ENCODE data around the gene PLEKHH3.
A peak's percentile ranks its signal among the peaks of the same experiment; 100 is the strongest.
"Not testable (repeated sequence)": the region's sequence is repeated elsewhere in the genome, so short reads cannot be mapped to it uniquely, and the experiment has no call there.

Gene PLEKHH3

GRCh38 chr17:42669977-42670788 is 6.6 kb downstream of the PLEKHH3 start:
- DNase-seq = no peak

- DNase-seq = no peak
Measured at GRCh38 chr17:42669705-42669976, 7.2 kb downstream of the PLEKHH3 start.

- peak in 1 of 2 experiments; percentile 17 for DNase-seq
Measured at GRCh38 chr17:42667088-42667951, 9.5 kb downstream of the PLEKHH3 start.

GRCh38 chr17:42666126-42666525 is 10.7 kb downstream of the PLEKHH3 start:
- DNase-seq = not testable (repeated sequence)

- no peak for DNase-seq
Measured at GRCh38 chr17:42665581-42666001, 11.2 kb downstream of the PLEKHH3 start.

DNA sequence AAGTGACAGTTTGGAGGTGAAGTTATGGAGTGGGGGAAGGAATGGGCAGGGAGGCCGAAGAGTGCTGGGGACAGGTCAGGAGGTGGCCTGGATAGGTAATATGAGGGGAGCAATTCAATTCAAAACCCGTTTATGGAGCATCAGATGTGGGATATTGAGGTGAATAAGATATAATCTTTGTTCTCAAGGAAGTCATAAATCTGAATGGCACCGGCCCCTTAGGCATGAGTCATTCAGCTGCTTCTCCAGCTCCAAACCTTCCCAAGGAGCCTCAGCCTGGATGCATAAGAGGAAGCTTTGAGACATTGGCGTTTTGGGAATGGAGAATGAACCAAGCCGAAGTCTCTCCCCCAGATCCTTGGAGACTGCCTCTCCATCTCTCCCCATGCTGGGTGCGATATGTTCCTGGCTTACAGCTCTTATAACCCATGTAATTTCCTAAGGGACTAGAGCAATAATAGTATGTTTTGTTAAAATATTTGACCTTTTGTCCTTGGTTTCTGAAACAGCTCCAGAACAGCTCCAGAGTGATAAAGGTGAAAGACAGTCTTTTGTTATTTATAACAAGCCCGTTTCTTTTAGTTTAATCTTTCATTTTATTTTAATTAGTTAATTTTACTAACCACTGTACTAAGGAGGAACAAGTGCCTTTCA is 16.0 kb downstream of the PLEKHH3 start:
- no peak for DNase-seq

- not testable (repeated sequence) for DNase-seq
Measured at GRCh38 chr17:42659932-42660274, 16.9 kb downstream of the PLEKHH3 start.

DNA sequence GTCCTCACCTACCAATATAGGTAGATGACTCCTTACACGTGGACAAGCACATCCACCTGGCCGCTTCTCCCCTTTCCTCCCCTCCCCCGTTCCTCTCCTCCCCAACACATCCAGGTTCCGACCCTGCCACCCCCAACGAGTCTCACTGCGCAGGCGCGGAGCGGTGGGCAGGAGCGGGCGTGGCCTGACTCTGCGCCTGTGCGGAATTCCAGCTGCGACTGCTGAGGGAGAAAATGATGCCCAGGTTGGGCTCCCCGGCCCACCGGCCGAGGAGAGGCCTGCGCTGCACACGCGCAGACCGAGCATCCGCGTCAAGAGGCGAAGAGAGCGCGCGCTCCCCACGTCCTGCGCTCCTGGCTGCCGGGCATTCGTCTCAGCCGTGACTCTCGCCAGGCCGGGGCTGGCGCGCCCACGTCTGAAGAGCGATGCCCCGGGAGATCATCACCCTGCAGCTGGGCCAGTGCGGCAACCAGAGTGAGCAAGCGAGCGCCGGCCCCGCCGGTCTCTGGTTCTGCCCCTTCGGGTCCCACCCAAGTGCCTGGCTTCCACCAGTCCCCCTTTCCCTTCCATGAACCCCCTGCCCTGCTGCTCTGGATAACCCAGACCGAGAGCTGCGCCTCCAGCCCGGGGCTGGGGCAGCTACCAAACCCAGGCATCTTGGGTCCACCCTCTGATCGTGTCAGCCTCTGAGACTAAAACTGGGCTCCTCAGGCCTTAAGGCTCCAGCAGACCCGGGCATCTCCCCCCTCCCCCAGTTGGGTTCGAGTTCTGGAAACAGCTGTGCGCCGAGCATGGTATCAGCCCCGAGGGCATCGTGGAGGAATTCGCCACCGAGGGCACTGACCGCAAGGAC is 17.5 kb downstream of the PLEKHH3 start, which contains the start of gene TUBG2:
Gene TUBG2, plus strand, starts transcription at position 206 of the 853 bp plus-strand sequence. Its CDS starts 220 bp downstream, at position 426.
- DNase-seq = peak; percentile 91 to 93

GRCh38 chr17:42657824-42658588 is 18.8 kb downstream of the PLEKHH3 start:
- no peak for DNase-seq

DNA sequence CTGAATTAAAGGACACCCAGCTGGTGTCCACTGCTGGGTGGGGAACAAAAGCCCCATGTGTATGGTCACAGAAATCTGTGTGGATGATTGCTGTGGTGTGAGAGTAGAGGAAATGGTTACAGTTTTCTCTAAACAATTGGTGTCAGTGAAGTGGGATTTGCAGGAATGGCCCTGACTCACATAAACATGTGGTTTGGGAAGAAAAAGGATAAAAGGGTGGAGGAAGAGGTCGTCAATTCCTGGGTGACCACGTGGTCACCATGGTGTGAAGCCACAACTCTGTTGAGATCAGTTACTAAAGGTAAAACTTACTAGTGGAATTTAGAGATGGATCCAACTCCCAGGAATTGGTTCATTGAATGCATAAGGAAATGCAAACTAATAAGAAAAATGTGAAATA is 21.3 kb downstream of the PLEKHH3 start:
- no peak for DNase-seq

- no peak for DNase-seq
Measured at GRCh38 chr17:42653179-42654124, 23.3 kb downstream of the PLEKHH3 start.

GRCh38 chr17:42651392-42651791 is 25.4 kb downstream of the PLEKHH3 start:
- no peak for DNase-seq

GRCh38 chr17:42647778-42648177 is 29.0 kb downstream of the PLEKHH3 start:
- no peak for DNase-seq

DNA sequence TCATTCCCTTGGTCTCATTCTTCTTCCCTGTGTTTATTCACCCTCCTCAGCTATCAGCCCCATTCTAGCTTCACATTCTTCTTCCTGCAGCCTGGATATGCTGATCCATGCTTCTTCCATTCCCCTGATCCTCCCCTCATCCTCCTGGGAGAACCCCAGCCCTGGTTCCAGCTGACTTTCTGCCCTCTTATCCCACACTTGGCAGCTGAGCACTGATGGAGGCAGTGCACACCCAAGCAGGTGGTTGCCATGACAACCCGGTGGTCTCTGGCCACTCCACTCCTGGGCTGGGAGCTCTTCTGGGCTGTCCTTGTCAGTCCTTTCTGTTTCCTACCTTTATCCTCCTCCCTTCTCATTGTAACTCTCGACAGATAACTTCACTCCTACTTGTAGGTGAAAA is 34.5 kb downstream of the PLEKHH3 start:
- DNase-seq = peak in 1 of 2 experiments; percentile 2

- DNase-seq = no peak
Measured at GRCh38 chr17:42640121-42640520, 36.7 kb downstream of the PLEKHH3 start.

- DNase-seq = no peak
Measured at GRCh38 chr17:42639525-42640113, 37.2 kb downstream of the PLEKHH3 start.

- no peak for DNase-seq
Measured at GRCh38 chr17:42632949-42633444, 43.8 kb downstream of the PLEKHH3 start.

- DNase-seq = no peak
Measured at GRCh38 chr17:42629411-42630009, 47.3 kb downstream of the PLEKHH3 start.

GRCh38 chr17:42627032-42627764 is 49.6 kb downstream of the PLEKHH3 start:
- not testable (repeated sequence) for DNase-seq

Data from SHP77 (cell line).